GM19468 (cell line): ENCODE results near the gene CD27.
"Not testable (repeated sequence)": the region's sequence is repeated elsewhere in the genome, so short reads cannot be mapped to it uniquely, and the experiment has no call there.

Source experiments
- ATAC-seq: cut with Tn5 transposase; IDR thresholded peaks from one replicate; pipeline ENCODE4 v1.9.1; 2021; ENCODE audit warnings: mild to moderate bottlenecking, moderate library complexity, moderate number of reproducible peaks; ENCODE audit not compliant: unreplicated experiment; ENCODE audit errors: extremely low read depth

CD27 gene

DNA sequence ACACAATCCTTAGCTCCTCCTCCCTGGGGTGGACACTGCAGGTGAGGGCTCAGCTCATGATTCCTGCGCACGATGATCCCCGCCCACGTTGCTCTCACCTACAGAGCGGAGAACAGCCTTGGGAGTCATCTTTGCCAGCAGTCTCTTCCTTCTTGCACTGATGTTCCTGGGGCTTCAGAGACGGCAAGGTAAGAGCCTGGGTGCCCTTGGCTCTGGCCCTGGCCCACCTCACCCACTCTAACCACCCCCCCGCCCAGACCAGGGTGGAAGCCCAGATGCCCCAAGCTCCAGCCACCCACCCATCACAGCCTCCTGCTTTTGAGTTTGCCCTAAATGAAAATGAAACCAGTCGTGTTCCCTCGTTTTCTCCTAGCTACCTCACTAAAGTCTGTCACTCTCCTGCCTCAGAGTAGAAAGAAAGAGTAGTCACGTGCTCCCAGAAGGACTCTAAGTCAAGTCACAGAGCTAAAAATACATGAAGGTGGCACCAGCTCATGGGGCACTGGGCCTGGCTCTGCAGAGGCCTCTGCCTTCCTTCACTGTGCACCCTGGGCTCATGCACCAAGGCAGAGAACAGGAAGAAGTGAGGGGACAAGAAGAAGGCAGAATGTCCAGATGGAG lies 16.1 kb downstream of the CD27 start:
- no peak for ATAC-seq

DNA sequence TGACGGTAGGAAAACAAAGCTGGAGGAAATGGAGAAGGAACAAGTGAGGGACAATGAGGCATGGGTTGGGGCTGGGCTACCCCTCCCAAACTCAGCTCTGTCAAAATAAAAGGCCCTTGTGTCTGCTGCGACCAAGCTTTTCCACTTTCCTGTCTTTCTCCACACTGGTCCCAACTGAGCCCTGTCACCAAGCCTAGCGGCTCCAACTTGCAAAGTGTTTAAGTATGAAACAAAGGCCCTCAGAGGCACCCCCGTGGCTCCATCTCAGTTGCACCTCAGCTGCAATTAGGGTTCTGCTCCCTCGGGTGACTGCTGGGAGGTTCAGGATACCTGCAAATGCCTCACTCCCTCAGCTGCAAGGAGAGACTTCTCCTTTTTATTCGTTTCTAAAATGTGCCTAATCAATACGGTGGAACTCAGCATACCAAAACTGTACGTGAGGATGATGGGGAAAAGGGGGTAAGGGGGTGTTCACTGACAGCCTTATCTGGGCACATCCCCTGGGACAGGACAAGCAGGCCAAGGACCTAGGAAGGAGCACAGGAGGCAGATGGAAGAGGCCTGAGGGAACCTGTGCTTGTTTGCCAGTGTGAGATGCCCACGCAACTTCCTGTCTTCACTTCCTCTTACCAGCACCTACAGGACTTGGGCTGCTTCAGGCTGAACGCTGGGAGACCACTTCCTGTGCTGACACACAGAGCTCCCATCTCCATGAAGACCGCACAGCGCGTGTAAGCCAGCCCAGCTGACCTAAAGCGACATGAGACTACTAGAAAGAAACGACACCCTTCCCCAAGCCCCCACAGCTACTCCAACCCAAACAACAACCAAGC lies 16.9 kb downstream of the CD27 start:
- peak; percentile 54 for ATAC-seq

DNA sequence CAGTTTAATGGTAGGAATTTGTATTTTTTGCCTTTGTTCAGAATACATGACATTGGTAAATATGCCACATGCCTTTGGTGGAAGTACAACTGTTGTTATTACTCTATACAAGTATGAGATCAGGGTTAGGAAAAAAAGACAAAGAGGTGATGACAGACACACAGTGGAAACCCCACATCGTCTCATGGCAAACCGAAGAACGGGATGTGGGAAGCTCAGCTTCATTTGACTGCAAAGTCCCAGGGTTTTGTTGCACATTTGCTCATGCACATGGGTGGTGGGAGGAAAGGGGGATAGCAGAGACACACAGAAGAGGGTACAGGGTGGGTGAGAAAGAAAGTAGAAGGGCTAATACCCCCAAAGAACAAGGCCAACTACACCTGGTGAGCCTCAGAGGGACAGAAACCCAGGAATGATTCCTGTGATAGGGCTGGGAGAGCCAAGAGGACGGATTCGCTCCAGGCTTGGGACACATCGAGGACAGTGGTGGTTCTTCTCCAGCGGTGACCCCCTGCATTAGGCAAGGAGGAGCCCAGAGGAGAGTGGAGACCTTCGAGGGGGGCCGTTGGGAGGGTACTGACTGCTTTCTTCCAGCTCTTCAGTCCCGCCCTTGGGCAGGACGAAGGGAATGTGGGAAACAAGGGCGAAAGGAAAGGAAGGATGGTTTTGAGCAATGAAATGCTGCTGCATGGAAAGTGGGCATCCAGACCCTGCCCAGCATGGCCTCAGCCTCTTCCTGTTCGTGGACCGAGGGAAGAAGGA lies 17.7 kb downstream of the CD27 start:
- ATAC-seq, result no peak

DNA sequence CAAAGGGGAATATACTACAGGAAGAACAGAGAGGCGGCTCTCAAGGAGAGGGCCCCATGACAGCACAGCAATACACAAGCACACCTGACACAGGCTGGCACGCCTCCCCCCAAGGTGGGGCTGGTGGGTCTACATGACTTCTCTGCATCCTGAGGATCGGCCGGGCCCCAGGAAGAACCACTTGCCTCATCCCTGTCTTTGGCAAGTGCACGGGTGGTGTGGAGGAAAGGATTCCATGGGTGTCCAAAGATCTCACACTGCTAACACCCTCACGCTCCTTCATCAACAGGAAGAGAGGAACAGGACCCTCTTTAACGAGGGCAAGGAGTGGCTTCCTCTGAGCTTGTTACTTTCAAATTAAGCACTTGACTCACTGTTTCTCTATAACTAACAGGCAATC lies 18.5 kb downstream of the CD27 start:
- no peak for ATAC-seq

DNA sequence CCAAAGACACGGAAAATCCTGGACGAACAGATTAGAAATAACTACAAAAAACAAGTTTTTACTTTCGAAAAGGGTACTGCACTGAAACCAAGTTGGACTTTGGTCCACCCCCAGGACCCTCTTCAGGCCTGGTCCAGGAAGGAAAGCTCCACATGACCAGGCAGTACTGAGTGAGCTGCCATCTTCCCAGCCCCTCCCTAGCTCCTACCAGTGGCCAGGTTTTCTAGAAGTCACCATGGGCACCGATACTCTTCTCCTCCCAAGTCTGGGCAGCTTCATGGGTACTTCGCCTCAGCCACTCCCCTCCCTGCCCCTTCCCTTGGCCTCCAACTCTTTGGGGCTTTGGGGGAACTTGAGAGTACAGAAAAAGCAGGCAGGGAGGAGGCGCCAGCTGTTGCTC lies 19.1 kb downstream of the CD27 start:
- no peak for ATAC-seq

DNA sequence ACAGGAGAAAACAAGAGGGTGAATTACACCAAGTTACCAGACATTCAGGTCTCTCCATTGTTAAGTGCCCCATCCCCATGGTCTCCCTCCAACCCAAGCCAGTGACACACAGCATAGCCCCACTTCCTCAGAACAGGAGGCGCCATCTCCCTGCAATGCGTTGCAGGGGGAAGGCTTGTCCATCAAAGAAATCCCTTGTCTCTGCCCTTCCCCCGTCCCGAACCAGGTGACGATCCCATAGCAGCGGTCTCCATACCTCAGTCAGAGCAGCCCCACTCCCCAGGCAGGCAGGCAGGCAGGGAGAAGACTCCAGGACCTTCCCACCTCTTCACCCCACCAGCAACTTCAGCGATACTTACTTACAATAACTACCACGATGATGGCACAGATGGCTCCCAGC lies 19.8 kb downstream of the CD27 start:
- no peak for ATAC-seq

DNA sequence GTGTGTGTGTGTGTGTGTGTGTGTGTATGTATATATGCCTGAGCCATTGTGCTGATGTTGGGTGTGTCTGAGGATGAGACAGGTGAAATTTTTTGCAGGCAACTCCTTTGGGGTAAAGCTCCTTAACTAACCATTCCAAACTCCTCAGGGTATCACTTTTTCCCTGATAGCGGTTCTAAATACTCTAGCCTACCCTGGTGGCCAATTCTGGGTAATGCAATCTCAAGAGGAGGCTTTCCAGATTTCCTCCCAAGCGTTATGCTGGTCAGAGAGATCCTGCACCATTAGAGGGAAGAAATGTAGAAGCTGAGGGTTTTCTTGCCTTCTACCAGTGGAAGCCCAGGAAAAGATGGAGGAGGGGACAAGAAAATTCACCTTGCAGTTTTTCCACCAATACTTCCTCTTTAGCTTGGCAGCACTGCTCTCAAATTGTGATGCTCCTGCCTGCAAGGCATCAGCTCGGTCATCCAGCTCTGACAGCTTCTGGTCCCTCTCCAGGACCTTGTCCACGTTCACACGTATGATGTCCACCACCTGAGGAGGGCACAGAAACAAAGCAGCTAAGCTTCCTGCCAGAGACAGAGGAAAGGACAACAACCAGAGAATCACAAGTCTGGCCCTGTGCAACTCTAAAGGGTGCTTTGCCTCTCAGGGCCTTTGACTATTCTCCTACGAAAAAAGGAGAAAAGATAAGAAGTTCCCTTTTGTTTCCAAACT lies 20.9 kb downstream of the CD27 start:
- ATAC-seq, result no peak

DNA sequence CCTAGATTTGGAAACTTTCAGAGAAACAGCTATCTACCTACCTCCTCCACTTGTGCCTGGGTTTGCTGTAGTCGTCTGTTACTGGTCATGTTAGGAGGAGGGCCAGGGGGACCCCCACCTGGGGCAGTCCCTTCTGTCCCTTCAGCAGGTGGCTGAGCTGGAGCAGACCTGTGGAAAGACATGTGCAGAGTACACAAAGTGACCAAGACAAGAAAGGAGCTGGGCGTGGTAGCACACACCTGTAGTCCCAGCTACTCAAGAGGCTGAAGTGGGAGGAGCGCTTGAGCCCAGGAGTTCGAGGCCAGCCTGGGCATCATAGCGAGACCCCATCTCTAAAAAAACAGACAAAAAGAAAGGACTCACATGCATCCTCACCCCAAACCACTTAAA lies 21.4 kb downstream of the CD27 start:
- no peak for ATAC-seq

DNA sequence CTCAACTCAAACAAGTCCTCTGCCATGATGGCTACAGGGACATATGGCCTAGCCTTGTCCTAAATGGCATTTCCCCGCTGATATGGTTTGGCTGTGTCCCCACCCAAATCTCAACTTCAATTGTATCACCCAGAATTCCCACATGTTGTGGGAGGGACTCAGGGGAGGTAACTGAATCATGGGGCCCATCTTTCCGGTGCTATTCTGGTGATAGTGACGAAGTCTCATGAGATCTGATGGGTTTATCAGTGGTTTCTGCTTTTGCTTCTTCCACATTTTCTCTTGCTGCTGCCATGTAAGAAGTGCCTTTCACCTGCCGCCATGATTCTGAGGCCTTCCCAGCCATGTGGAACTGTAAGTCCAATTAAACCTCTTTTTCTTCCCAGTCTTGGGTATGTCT lies 22.0 kb downstream of the CD27 start:
- ATAC-seq, result not testable (repeated sequence)

DNA sequence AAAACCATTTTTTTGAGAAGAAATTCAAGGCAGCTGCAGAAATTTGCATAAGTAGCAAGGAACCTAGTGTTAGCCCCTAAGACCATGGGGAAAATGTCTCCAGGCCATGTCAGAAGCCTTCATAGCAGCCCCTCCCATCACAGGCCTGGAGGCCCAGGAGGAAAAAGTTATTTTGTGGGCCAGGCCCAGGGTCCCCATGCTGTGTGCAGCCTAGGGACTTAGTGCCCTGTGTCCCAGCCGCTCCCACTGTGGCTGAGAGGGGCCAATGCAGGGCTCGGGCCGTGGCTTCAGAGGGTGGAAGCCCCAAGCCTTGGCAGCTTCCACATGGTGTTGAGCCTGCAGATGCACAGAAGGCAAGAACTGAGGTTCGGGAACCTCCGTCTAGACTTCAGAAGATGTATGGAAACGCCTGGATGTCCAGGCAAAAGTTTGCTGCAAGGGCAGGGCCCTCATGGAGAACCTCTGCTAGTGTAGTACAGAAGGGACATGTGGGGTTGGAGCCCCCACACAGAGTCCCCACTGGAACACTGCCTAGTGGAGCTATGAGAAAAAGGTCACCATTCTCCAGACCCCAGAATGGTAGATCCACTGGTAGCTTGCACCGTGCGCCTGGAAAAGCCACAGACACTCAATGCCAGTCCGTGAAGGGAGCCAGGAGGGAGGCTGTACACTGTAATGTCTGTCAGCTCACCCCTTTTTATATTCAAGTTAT lies 23.0 kb downstream of the CD27 start:
- not testable (repeated sequence) for ATAC-seq

DNA sequence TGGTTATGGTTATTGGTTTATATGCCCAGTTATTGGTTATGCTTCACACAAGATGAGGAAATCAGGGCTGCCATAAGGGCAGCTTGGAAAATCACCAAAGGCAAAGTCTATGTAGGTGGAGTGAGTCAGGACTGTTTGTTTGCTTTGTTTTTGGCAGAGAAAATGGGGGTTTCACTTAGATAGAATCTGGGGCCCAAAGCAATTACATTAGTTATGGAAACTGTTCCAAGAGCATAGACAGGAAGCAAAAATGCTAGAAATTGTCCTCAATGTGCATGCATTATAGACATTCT lies 23.5 kb downstream of the CD27 start:
- ATAC-seq, result no peak

DNA sequence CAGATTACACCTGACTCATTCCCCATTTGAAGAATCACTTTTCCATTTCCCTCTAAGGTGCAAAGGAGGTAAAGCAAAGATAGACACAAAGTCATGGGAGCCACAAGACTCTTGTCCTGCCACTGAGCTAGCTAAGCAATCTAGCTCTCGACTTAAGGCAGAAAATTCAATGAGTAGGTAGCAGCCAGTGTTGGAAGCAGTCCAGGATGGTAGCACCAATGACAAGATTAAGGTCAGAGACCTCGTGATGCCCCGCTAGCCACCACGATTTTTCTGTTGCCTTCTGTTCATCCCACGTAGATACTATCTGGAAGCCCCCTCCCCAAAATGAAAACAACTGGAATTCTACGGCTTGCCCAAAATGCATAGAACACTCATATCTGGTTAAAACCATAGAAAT lies 24.3 kb downstream of the CD27 start:
- no peak for ATAC-seq

DNA sequence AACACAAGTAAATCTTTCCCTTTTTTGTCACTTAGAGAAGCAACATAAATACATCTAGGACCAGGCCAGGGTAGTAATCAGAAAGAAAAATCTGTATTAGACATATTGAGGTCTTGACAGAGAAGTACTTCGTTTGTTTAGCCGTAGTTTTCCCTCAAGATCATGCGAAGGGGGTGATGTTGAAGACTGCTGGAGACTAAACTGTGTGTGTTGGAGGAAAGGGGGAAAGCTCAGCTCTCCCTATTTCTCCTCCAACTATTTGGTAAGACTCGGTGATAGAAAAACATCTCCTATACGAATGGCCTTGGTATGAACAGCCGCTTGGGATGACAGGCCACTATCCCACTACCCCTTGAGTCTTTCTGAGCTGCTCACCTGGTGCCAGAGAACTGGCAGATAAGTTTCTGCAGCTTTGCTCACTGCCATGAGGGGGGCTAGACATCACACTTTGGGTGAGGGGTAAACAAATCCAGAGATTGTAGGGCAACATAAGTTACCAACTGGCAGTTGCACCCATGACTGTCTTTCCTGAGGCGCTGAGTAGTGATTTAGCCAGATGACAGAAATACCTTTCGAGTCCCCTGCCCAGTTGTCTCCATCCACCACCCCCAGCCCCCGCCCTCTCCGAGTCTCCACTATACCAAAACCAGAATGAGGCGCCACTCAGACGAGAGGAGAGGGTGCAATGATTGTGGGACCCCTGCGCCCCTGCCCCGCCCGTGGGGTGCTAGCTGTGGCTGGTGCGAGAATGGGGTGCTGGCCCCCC lies 25.0 kb downstream of the CD27 start:
- no peak for ATAC-seq

DNA sequence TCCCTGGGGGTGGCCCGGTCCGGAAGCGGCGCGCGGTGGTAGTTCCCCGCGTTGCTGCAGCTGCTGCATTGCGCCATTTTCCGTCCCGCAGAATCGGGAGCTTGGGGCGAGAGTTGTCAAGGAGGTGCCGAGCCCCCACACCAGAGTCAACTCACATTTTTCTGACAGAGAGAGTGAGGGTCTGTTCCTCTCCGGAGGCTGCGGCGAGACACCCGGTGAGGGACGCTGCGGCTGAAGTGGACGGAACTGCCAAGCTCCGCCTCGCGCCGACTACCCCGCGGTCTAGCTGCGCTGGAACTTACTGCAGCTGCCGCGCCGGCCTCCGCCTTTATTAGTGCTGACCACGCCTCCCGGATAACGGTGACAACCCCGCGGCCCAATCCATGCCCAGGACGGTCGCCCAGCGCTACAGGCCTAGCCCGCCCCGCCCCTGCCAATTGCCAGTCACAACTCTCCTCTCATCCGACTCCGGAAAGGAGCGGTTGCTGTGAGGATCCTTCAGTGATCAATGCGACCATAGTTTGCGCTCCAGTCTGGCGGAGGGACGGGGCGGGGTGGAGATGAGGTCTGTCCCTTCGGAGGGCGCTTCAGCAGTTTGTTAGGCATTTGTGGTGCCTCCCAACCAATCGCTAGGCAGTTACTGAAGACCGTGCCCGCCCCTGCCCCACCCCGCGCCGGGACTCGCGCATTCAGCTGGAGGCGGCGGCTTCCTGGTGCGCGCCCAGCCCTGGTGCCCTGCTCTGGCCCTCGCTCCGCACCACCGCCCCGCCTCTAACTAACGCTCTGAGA lies 25.8 kb downstream of the CD27 start, which contains the start of gene VAMP1:
Gene VAMP1, minus strand, starts transcription at position 303 of the 789 bp plus-strand sequence. Its CDS starts 146 bp downstream, at position 157.
- peak; percentile 71 for ATAC-seq

DNA sequence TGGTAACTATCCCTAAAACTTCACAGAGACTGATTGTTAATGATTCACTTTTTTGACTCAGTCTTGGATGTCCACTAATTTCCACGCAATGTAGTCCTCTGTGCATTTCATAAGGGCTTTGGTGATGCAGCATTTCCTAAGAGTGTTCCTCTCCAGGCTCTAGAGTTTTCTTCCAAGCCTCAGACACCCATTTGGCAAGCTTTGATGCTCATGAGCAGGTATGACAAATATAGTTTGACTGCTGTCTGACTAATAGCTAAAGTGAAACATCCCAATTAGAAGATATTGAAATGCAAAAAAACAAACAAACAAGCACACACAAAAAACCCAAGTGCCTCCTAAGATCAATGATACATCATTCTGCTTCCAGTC lies 27.2 kb downstream of the CD27 start:
- ATAC-seq, result no peak

DNA sequence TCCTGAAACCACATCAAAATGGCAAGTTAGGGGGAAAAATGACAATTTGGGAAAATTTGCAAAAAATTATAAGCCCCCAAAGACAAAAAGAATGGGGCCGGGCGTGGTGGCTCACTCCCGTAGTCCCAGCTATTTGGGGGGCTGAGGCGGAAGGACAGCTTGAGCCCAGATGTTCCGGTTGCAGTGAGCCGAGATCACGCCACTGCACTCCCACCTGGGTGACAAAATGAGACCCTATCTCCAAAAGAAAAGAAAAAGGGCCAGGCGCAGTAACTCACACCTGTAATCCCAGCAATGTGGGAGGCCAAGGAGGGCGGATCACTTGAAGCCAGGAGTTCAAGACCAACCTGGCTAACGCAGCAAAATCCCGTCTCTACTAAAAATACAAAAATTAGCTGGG lies 27.7 kb downstream of the CD27 start:
- no peak for ATAC-seq

DNA sequence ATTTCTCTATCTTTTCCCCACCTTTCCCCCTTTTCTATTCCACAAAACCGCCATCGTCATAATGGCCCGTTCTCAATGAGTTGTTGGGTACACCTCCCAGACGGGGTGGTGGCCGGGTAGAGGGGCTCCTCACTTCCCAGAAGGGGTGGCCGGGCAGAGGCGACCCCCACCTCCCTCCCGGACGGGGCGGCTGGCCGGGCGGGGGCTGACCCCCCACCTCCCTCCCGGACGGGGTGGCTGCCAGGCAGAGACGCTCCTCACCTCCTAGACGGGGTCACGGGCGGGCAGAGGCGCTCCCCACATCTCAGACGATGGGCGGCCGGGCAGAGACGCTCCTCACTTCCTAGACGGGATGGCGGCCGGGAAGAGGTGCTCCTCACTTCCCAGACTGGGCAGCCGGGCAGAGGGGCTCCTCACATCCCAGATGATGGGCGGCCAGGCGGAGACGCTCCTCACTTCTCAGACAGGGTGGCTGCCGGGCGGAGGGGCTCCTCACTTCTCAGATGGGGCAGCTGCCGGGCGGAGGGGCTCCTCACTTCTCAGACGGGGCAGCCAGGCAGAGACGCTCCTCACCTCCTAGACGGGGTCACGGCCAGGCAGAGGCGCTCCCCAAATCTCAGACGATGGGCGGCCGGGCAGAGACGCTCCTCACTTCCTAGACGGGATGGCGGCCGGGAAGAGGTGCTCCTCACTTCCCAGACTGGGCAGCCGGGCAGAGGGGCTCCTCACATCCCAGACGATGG lies 30.6 kb downstream of the CD27 start:
- not testable (repeated sequence) for ATAC-seq

DNA sequence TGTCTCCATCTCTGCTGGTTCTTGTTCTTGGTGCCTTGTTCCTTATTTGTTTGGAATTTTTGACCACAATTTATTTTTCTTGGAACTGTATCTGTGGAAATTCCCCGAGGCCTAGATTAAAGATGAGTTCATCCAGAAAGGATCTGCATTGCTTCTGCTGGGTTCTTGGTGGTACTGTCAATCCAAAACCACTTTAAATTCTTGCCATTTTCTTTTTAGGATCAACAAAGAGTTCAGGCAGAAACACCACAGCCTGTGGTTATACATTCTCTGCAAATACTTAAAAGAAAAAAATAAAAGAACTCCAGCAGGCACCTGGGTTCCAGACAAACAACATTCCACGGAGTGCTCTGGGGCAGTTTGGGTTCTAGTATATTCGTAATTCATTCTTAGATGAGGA lies 31.7 kb downstream of the CD27 start:
- ATAC-seq, result no peak
